Activated CD4-positive, alpha-beta memory T cell treated with anti-CD3 and anti-CD28 coated beads for 36 hours (primary cell): ENCODE data around the gene AAMP. TPM values are rescaled to one million over a fixed set of nuclear protein-coding genes. Genes with fewer than 3 reads are reported as not detected.

Experiments used
- CTCF ChIA-PET: fragments of 350-600 bp; sonication (Branson Sonifier 250); formaldehyde crosslinking; loops from one replicate; lab custom pipeline; 2021; ENCODE audit warnings: antibody characterized with exemption, inconsistent platforms; lab: Charles Lee
- POLR2A ChIA-PET: fragments of 350-600 bp; sonication (Branson Sonifier 250); formaldehyde crosslinking; loops from one replicate; lab custom pipeline; 2021; ENCODE audit warnings: antibody characterized with exemption; lab: Charles Lee
- DNase-seq: peaks from one replicate; pipeline ENCODE4 v3.0.0-alpha.2; 2020
- H3K27ac Mint-ChIP-seq: one replicate; pipeline ENCODE4 v1.8.0; 2021; ENCODE audit warnings: mixed read lengths
- H3K27me3 Mint-ChIP-seq: one replicate; pipeline ENCODE4 v1.8.0; 2021; ENCODE audit warnings: mixed read lengths
- H3K36me3 Mint-ChIP-seq: one replicate; pipeline ENCODE4 v1.8.0; 2021; ENCODE audit warnings: mixed read lengths
- H3K4me1 Mint-ChIP-seq: one replicate; pipeline ENCODE4 v1.8.0; 2021; ENCODE audit warnings: low read depth, mixed read lengths
- H3K4me3 Mint-ChIP-seq: one replicate; pipeline ENCODE4 v1.8.0; 2021; ENCODE audit warnings: mild to moderate bottlenecking, mixed read lengths
- H3K9me3 Mint-ChIP-seq: one replicate; pipeline ENCODE4 v1.8.0; 2021; ENCODE audit warnings: mixed read lengths
- intact Hi-C: fragments of 100-400 bp; cut with micrococcal nuclease; formaldehyde crosslinking; loops from one replicate; pipeline ENCODE4 v1.15.1; 2023
- total RNA-seq, 2 experiments: library from RNA; stranded (reverse); gene quantifications; one replicate each; pipeline ENCODE4 v1.2.3, GENCODE V29; 2021

The AAMP gene
- total RNA-seq, 2 experiments from 2014 or later = 60.8 to 65.6 TPM

DNA sequence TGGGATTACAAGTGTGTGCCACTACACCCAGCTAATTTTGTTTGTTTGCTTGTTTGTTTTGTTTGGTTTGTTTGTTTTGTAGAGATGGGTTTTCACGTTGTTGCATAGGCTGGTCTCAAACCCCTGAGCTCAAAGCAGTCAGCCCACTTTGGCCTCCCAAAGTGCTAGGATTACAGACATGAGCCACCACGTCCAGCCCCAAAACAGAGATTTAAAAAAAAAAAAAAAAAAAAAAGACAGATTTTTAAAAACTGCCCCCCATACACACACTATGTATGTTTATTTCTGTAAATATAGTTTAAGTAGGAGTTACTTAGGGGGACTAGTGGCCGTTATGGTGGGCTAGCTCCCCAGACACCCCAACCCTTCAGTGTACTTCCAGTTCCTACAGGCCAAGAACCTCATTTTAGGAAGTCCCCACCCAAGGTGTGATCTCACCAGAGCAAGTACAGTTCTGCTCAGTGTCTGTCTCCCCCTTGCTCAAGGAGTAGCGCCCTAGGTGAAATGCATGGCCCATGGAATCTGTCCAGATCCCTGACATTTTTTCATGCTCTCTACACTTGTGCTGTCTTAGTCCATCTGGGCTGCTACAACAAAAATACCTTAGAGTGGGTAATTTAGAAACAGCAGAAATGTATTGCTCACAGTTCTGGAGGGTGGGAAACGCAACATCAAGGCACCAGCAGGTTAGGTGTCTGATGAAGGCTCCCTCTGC, 23.9 kb upstream of the AAMP start:
- H3K9me3 Mint-ChIP-seq = no peaks in the 10 kb centered on the region
- POLR2A ChIA-PET = no interaction called here
- intact Hi-C loops = loop anchor here (2.0 to 5.0 kb wide), 3 partner anchors 23 to 353 kb away; no protein-coding TSS in a partner anchor
- no peaks in the 10 kb centered on the region for H3K36me3 Mint-ChIP-seq
- CTCF ChIA-PET = interaction anchor here (0.8 to 12.2 kb wide), 5 partner anchors 21 to 223 kb away, joined by 3 to 119 read pairs (median 4); partner anchors contain the start of genes AAMP, CATIP and PNKD
- H3K27ac Mint-ChIP-seq = no peak overlapping the region
- no peaks in the 10 kb centered on the region for H3K27me3 Mint-ChIP-seq
- no peak for DNase-seq
- H3K4me3 Mint-ChIP-seq = no peak overlapping the region
- peaks cover 40% of the 10 kb centered on the region for H3K4me1 Mint-ChIP-seq

DNA sequence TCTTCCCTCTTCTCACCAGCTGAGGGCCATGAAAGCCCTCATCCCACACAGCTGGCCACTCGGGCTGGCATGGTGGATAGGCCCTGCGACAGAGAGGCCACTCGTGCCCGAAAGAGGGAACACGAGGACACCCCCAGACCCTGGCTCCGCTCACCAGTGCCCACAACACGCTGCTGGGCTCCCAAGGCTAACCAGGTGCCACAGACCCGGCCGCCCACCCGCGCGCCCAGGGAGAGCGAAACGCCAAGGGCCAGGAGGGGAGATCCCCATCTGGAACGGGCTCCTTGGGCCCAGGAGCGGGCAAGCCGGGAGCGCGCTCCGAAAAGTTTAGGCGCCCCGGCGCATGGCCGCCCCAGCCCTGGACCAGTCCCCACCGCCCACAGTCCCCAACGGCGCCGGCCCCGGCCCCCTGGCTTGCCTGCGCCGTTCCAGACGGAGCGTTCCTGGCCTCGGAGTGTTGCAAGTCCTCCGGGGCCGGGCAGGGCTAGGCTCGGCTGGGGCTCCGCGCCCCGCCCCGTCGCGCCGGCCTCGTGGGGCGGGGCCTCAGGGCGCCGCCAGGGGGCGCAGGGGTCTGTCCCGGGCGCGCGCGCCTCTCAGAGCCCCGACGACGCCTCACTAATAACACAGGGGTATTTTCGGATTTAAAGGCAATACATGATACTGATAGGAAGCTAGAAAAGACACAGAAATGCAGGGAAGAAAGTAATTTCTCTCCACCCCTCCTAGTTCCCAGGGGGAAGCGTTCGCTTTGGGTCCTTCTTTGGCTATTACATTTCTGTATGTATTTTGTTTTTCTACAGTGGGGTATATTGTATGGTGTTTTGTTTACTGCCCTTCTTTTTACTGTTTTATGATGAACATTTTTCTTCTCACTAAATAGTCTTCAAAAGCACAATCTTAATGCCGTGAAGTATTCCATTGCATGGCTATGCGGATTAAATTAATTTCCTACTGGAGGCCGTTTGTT, 22.4 kb upstream of the AAMP start, which contains the start of gene TMBIM1:
Gene TMBIM1 (minus strand): TSS at position 456 of the 967 bp plus-strand sequence. CDS start 10,362 bp downstream, outside the sequence.
- peaks cover 51% of the 10 kb centered on the region for H3K4me1 Mint-ChIP-seq
- CTCF ChIA-PET = interaction anchor here (0.6 to 12.2 kb wide), 20 partner anchors 8 to 174 kb away, joined by 3 to 119 read pairs (median 4); partner anchors contain the start of genes AAMP, CATIP, CTDSP1 and PNKD

DNA sequence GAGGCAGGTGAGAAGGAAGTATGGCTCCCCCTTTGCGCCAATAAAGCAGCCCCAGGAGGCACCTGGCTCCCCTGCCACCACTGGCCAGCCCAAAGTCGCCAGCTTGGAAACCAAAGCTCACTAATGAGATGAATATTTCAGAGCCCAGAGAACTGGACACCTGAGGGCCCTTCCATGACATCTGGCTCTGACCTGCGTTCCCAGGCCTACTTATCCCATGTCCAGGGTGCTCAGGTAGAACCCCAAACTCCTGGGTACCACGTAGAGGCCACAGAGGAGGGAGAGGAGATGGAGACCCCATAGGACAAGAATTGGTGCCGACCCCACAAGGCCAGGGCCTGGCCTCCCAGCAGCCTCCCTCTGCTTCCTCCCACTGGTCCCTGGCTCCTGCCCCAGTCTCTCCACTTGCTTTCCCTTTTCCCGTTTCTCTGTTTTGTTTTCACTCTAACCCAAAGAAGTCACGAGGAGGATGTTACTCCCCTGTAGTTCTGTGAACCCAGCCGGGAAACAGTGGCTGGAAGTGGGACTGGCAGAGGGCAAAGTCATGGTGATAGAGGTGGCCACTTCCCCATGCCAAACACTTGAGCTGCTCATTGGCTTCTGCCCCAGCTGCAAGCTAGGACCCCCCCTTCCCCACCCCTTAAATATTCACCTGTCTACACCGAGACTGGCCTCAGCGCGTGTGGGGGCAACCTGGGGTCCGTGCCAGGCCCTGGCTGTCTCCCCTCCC, 21.5 kb upstream of the AAMP start:
- intact Hi-C loops = loop anchor here (1.0 to 5.0 kb wide), 4 partner anchors 25 to 356 kb away; no protein-coding TSS in a partner anchor
- peak overlapping the region; percentile 80 for H3K4me3 Mint-ChIP-seq
- no peaks in the 10 kb centered on the region for H3K27me3 Mint-ChIP-seq
- ChIA-PET POLR2A (interaction anchor here (1.3 to 10.9 kb wide), 2 partner anchors 18 to 110 kb away, joined by 3 to 115 read pairs; partner anchors contain the start of genes AAMP and PNKD), CTCF (interaction anchor here (0.7 to 12.2 kb wide), 12 partner anchors 7 to 110 kb away, joined by 3 to 119 read pairs (median 5); partner anchors contain the start of genes AAMP, CATIP and PNKD)
- H3K36me3 Mint-ChIP-seq = no peaks in the 10 kb centered on the region
- no peaks in the 10 kb centered on the region for H3K9me3 Mint-ChIP-seq
- peaks cover 60% of the 10 kb centered on the region for H3K4me1 Mint-ChIP-seq
- H3K27ac Mint-ChIP-seq = peak overlapping the region; percentile 89
- DNase-seq = peak; percentile 32

More for the DNA sequence above, 22.4 kb upstream of the AAMP start, which contains the start of gene TMBIM1:
- DNase-seq = peak; percentile 83
- intact Hi-C loops = loop anchor here (1.0 to 5.0 kb wide), 4 partner anchors 24 to 355 kb away; no protein-coding TSS in a partner anchor
- H3K9me3 Mint-ChIP-seq = no peaks in the 10 kb centered on the region
- peak within 1 kb of the TSS; percentile 89 for H3K27ac Mint-ChIP-seq
- no peaks in the 10 kb centered on the region for H3K36me3 Mint-ChIP-seq
- H3K4me3 Mint-ChIP-seq = peak within 1 kb of the TSS; percentile 80
- POLR2A ChIA-PET = interaction anchor here (1.3 to 10.9 kb wide), 2 partner anchors 19 to 109 kb away, joined by 3 to 115 read pairs; partner anchors contain the start of genes AAMP and PNKD
- H3K27me3 Mint-ChIP-seq = no peaks in the 10 kb centered on the region

DNA sequence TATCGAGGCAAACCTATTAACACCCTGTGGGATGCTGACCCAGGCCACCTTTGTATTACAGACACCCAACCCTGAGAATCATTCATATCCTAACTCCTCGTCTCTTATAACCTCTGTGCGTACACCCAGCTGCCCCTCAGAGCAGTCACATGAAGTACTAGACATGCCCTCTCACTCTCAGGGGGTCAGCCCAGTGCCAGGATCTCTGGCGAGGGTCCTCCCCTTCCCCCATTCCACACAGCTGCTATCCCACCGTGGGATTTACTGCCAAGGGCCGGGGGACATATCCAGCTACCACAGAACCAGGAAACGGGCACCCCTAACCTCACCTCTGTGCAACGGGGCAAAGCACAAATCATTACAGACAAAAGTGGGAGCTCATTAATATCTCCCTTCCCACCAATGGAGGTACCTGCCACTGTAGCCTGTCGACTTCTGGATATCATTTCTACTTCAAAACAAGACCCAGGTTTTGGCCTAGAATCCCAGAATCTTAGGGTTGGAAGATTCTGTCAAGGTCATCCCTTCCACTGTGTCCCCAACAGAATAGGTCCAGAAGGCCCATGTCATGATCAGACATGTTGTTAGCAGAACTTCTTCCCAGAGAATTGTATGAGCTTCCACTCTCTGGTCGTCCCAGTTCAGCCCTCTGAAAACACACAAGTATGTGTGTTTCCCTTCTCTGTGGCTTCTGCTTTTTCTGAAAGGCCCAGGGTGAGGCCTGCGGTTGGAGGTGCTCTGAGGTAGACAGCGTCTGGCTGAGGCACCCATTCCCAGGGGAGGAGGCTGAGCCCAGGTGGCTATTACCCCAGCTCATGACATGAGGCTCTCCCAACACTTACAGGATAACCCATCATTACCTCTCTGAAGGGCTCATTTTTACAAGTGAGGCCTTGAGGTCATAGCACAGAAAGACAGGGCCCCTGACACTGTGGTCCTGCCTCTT, 20.7 kb upstream of the AAMP start:
- no peaks in the 10 kb centered on the region for H3K9me3 Mint-ChIP-seq
- POLR2A ChIA-PET = interaction anchor here (0.7 to 10.9 kb wide), 3 partner anchors 17 to 111 kb away, joined by 3 to 115 read pairs (median 3); partner anchors contain the start of genes AAMP and PNKD
- H3K36me3 Mint-ChIP-seq = no peaks in the 10 kb centered on the region
- CTCF ChIA-PET = interaction anchor here (0.7 to 12.2 kb wide), 10 partner anchors 8 to 106 kb away, joined by 3 to 119 read pairs (median 6); partner anchors contain the start of genes AAMP, CATIP and PNKD
- peak; percentile 65 for DNase-seq
- peak overlapping the region; percentile 89 for H3K27ac Mint-ChIP-seq
- intact Hi-C loops = loop anchor here (5.0 kb wide), 2 partner anchors 292 to 357 kb away; no protein-coding TSS in a partner anchor
- H3K4me1 Mint-ChIP-seq = peaks cover 69% of the 10 kb centered on the region
- peak overlapping the region; percentile 80 for H3K4me3 Mint-ChIP-seq
- H3K27me3 Mint-ChIP-seq = no peaks in the 10 kb centered on the region

DNA sequence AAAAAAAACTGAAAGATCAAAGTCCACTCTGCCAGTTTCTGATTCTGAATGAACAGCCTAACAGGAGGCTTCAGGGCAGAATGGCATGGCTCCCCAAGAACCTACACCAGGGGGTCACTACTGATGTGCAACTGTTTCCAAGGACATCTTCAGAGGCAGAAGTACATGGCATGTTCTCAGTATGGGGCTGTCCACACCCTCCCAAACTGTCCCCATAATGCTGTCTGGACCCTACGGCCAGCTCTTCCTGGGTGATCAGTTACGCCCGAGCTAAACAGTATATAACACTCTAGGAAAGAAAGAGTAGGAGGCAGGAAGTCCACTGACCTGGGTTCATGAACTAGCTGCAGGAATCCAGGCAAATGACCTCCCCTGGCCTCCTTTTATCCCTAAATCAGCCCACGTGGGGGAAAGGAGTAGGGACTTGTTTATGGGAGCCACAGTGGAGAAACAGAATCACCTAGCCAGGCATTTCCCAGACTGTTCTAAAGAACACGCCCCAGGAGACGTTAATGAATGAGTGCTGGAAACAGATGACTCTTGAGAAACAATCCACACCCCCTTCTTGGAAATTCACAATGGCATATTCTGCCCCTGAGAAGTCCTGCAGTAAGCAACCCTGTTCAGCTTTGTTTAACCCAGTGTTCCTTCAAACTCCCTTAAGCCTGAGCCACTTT, 19.8 kb upstream of the AAMP start:
- Mint-ChIP-seq H3K4me1 (peaks cover 70% of the 10 kb centered on the region), H3K4me3 (peak overlapping the region; percentile 80), H3K9me3 (no peaks in the 10 kb centered on the region), H3K27ac (peak overlapping the region; percentile 89), H3K36me3 (no peaks in the 10 kb centered on the region), H3K27me3 (no peaks in the 10 kb centered on the region)
- DNase-seq = peak; percentile 18
- intact Hi-C loops = loop anchor here (5.0 to 10.0 kb wide), 4 partner anchors 293 to 885 kb away; partner anchors contain the start of genes CNPPD1, RETREG2 and SLC23A3
- ChIA-PET POLR2A (interaction anchor here (10.9 kb wide), 1 partner anchor 16 kb away, joined by 115 read pairs; the partner anchor contains the start of genes AAMP and PNKD), CTCF (interaction anchor here (2.1 to 12.2 kb wide), 5 partner anchors 12 to 67 kb away, joined by 5 to 119 read pairs (median 13); partner anchors contain the start of genes AAMP, CATIP and PNKD)

DNA sequence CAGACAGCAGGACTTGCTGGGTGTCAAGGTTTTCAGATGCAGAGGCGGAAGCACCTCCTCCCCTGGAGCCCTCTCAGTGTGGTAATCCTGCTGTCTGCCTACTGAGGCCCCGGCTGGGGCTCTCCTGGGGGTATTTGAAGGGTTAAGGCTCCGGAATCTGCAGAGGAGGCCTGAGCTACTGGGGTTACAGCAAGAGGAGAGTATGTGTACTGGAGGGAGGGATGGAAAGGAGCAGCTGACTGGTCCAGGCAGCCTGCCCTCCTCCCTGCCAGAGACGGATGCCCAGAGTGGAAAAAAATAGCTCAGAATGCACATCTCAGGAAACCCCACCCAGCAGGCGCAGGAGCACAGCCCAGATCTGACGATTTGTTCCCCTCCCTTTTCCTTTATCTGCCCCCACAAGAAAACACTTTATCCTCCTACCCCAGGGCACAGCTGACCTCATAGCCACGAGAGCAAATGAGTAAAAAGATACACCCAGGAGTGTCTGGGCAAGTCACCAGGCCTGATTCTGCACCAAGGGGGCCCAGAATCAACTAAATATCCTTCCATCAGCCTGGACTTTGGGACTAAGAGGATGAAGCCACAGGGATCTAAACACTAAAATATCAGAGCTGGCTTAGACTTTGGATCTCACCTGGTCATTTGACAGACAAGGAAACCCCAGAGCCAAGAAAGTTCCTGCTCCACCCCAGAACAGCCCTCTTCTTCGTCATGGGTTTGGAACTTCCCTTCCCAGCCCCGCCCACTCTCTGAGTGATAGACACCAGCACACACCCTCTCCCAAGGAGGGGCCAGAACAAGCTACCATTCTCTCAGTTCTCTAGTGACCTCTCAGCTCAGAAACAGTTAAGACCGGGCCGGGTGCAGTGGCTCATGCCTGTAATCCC, 16.9 kb upstream of the AAMP start:
- H3K4me1 Mint-ChIP-seq = peaks cover 81% of the 10 kb centered on the region
- H3K27me3 Mint-ChIP-seq = no peaks in the 10 kb centered on the region
- ChIA-PET CTCF (interaction anchor here (0.7 to 7.5 kb wide), 14 partner anchors 12 to 590 kb away, joined by 3 to 197 read pairs (median 3); partner anchors contain the start of genes AAMP, CATIP, PNKD and TTLL4), POLR2A (interaction anchor here (1.0 to 10.9 kb wide), 6 partner anchors 13 to 118 kb away, joined by 4 to 115 read pairs (median 5); partner anchors contain the start of genes AAMP, ARPC2 and PNKD)
- DNase-seq = peak; percentile 92
- no peaks in the 10 kb centered on the region for H3K9me3 Mint-ChIP-seq
- peak overlapping the region; percentile 82 for H3K4me3 Mint-ChIP-seq
- intact Hi-C loops = loop anchor here (1.0 to 10.0 kb wide), 7 partner anchors 15 to 888 kb away; partner anchors contain the start of genes CNOT9, CNPPD1, RETREG2 and SLC23A3
- H3K36me3 Mint-ChIP-seq = peaks cover 2% of the 10 kb centered on the region
- peak overlapping the region; percentile 98 for H3K27ac Mint-ChIP-seq

DNA sequence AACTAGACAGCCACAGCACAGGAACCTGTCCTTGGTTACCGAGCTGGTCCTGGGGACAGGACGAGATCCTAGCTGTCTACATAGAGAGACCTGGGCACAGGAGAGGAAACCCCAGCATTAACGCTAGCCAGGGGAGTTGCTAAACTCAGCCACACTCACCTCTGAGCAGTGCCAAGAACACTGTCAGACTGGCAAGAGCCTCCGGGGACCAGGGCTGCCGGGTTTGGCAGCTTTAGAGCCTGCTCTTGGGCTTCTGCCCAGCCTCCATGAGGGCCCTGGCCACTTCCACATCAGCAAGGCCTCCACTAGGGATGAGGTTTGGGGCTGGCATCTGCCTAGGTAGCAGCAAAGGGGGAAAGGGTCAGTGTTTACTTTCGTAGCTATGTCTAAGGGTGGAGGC, 15.7 kb upstream of the AAMP start:
- H3K27me3 Mint-ChIP-seq = no peaks in the 10 kb centered on the region
- ChIA-PET CTCF (interaction anchor here (0.6 to 7.5 kb wide), 4 partner anchors 13 to 96 kb away, joined by 3 to 197 read pairs (median 4); partner anchors contain the start of genes AAMP and PNKD), POLR2A (interaction anchor here (1.4 to 10.9 kb wide), 3 partner anchors 12 to 69 kb away, joined by 4 to 115 read pairs (median 5); partner anchors contain the start of genes AAMP, ARPC2 and PNKD)
- no peaks in the 10 kb centered on the region for H3K9me3 Mint-ChIP-seq
- peaks cover 77% of the 10 kb centered on the region for H3K4me1 Mint-ChIP-seq
- H3K27ac Mint-ChIP-seq = peak overlapping the region; percentile 98
- peak overlapping the region; percentile 82 for H3K4me3 Mint-ChIP-seq
- intact Hi-C loops = loop anchor here (1.0 to 10.0 kb wide), 5 partner anchors 13 to 889 kb away; partner anchors contain the start of genes CNOT9, CNPPD1, RETREG2 and SLC23A3
- DNase-seq = no peak
- peaks cover 6% of the 10 kb centered on the region for H3K36me3 Mint-ChIP-seq
